GM08714 (cell line): ENCODE data around the gene PCDH11Y.
"Not testable (repeated sequence)": the region's sequence is repeated elsewhere in the genome, so short reads cannot be mapped to it uniquely, and the experiment has no call there.

Experiments
- H3K4me3 ChIP-seq: fragments of 200-500 bp; sonication (Bioruptor generic); 2 replicates; pipeline ENCODE4 v1.5.1; 2014; ENCODE audit warnings: mild to moderate bottlenecking, low read length, inconsistent platforms

Gene PCDH11Y

GRCh38 chrY:5000057-5000456 is at the start of gene PCDH11Y:
Gene PCDH11Y, plus strand, starts transcription at chrY:5000296. Its CDS starts 56,804 bp downstream, at chrY:5057100.
- H3K4me3 ChIP-seq, result not testable (repeated sequence)

- H3K4me3 ChIP-seq, result not testable (repeated sequence)
These were observed 32.2 kb upstream of the PCDH11Y start for GRCh38 chrY:4967894-4968293.

GRCh38 chrY:4991743-4992400 is 8.2 kb upstream of the PCDH11Y start:
- not testable (repeated sequence) for H3K4me3 ChIP-seq

GRCh38 chrY:4994892-4995291 is 5.2 kb upstream of the PCDH11Y start:
- not testable (repeated sequence) for H3K4me3 ChIP-seq

GRCh38 chrY:5002476-5003184 is 2.5 kb downstream of the PCDH11Y start:
- H3K4me3 ChIP-seq, result not testable (repeated sequence)

GRCh38 chrY:5038972-5039523 is 39.0 kb downstream of the PCDH11Y start:
- H3K4me3 ChIP-seq, result not testable (repeated sequence)

- not testable (repeated sequence) for H3K4me3 ChIP-seq
These were observed 82.9 kb downstream of the PCDH11Y start for GRCh38 chrY:5083017-5083416.

GRCh38 chrY:5182998-5183397 is 182.9 kb downstream of the PCDH11Y start:
- not testable (repeated sequence) for H3K4me3 ChIP-seq

GRCh38 chrY:5215116-5215515 is 215.0 kb downstream of the PCDH11Y start:
- not testable (repeated sequence) for H3K4me3 ChIP-seq

GRCh38 chrY:5324931-5325330 is 324.8 kb downstream of the PCDH11Y start:
- H3K4me3 ChIP-seq, result not testable (repeated sequence)

- not testable (repeated sequence) for H3K4me3 ChIP-seq
These were observed 342.1 kb downstream of the PCDH11Y start for GRCh38 chrY:5342220-5342619.

GRCh38 chrY:5543705-5544104 is 543.6 kb downstream of the PCDH11Y start:
- H3K4me3 ChIP-seq, result not testable (repeated sequence)

GRCh38 chrY:5638589-5638988 is 638.5 kb downstream of the PCDH11Y start:
- not testable (repeated sequence) for H3K4me3 ChIP-seq

- not testable (repeated sequence) for H3K4me3 ChIP-seq
These were observed 679.2 kb downstream of the PCDH11Y start for GRCh38 chrY:5679265-5679664.

GRCh38 chrY:5708727-5709126 is 708.6 kb downstream of the PCDH11Y start:
- not testable (repeated sequence) for H3K4me3 ChIP-seq

- H3K4me3 ChIP-seq, result not testable (repeated sequence)
These were observed 709.8 kb downstream of the PCDH11Y start for GRCh38 chrY:5709788-5710381.

- not testable (repeated sequence) for H3K4me3 ChIP-seq
These were observed 761.3 kb downstream of the PCDH11Y start for GRCh38 chrY:5761403-5761802.

- H3K4me3 ChIP-seq, result not testable (repeated sequence)
These were observed 776.4 kb downstream of the PCDH11Y start for GRCh38 chrY:5776485-5776884.
